Measurements from ENCODE around the gene NFKBIE. TPM values are rescaled to one million over a fixed set of nuclear protein-coding genes. Genes with fewer than 3 reads are reported as not detected.

Gene NFKBIE
- total RNA-seq, 4 donors from 2014 or later: 5.1 to 16.9 (median 13.2) TPM

DNA sequence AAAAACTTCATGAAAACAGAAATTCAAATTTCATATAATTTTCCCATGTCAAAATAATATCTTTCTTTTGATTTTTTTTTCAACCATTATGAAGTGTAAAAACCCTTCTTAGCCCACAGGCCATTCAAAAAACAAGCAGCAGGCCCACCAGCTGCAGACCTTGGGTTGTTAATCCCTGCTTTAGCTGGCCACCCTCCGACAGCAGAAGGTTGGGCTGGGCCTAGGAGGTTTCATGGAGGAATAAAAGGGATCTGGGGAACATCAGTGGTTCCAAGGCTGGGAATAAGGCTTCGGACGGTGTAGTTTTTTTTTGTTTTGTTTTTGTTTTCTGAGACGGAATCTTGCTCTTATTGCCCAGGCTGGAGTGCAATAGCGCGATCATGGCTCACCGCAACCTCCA lies 22.0 kb downstream of the NFKBIE start:
- intact Hi-C loops (cut with DNase I): no loop called here
- DNase-seq: no peak
- TF ChIP-seq, protein P1, sequence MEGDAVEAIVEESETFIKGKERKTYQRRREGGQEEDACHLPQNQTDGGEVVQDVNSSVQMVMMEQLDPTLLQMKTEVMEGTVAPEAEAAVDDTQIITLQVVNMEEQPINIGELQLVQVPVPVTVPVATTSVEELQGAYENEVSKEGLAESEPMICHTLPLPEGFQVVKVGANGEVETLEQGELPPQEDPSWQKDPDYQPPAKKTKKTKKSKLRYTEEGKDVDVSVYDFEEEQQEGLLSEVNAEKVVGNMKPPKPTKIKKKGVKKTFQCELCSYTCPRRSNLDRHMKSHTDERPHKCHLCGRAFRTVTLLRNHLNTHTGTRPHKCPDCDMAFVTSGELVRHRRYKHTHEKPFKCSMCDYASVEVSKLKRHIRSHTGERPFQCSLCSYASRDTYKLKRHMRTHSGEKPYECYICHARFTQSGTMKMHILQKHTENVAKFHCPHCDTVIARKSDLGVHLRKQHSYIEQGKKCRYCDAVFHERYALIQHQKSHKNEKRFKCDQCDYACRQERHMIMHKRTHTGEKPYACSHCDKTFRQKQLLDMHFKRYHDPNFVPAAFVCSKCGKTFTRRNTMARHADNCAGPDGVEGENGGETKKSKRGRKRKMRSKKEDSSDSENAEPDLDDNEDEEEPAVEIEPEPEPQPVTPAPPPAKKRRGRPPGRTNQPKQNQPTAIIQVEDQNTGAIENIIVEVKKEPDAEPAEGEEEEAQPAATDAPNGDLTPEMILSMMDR (IDR thresholded peaks at IDR 0.05): no peak
- TF ChIP-seq POLR2A (IDR thresholded peaks at IDR 0.05): no peak
- Histone ChIP-seq H3K36me3 (no peaks in the 10 kb centered on the region), H3K9me3 (no peaks in the 10 kb centered on the region), H3K4me1 (peaks cover 4 to 9% of the 10 kb centered on the region in 2 donors), H3K4me3 (replicated peaks in 1 of 3) (no peak overlapping the region), H3K27ac (no peak overlapping the region), H3K27me3 (no peaks in the 10 kb centered on the region)
- 90 to 94% methylated on average over 7 of the region's 7 CpGs for WGBS, 2 donors

DNA sequence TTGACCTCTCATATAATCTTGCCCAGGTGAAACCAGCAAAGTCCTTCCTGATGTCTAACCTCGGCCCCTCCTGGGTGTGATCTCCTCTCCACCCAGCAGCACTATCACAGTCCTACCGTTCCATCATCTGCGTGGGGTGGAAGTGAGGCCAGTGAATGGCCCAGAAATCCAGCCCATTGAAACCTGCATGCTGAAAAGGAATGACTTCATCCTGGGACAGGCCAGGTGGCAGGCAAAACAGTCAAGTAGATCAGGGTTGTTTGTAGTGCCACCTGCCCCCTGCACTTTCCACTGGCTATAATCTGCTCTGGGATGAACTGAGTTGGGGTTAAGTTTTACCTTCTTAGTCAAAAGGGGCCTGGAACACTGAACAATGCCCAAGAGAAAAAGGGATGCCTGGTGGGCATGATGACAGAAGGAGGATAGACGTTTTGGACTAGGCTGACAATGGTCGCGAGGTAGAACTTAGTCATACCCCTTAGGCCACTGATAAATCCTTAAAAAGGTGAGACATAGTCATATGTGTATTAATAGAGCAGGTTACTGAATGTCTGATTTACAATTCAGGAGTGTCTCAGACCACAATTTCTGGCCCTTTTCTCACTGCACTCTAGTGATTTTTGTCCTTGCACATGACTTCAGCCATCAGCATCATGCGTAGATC lies 26.5 kb downstream of the NFKBIE start:
- no peak for DNase-seq
- Histone ChIP-seq H3K36me3 (no peaks in the 10 kb centered on the region), H3K4me1 (peaks cover 23 to 25% of the 10 kb centered on the region in 2 donors), H3K27me3 (no peaks in the 10 kb centered on the region), H3K9me3 (no peaks in the 10 kb centered on the region), H3K27ac (no peak overlapping the region), H3K4me3 (replicated peaks in 1 of 3) (no peak overlapping the region)
- intact Hi-C loops (cut with DNase I): loop anchor here (5.0 to 10.0 kb wide), 2 partner anchors 67 to 144 kb away; no protein-coding TSS in a partner anchor
- no peak for TF ChIP-seq POLR2A (IDR thresholded peaks at IDR 0.05)
- TF ChIP-seq, protein P1 (IDR thresholded peaks at IDR 0.05): no peak
- WGBS, 2 donors: 88 to 89% methylated on average over 7 of the region's 7 CpGs

DNA sequence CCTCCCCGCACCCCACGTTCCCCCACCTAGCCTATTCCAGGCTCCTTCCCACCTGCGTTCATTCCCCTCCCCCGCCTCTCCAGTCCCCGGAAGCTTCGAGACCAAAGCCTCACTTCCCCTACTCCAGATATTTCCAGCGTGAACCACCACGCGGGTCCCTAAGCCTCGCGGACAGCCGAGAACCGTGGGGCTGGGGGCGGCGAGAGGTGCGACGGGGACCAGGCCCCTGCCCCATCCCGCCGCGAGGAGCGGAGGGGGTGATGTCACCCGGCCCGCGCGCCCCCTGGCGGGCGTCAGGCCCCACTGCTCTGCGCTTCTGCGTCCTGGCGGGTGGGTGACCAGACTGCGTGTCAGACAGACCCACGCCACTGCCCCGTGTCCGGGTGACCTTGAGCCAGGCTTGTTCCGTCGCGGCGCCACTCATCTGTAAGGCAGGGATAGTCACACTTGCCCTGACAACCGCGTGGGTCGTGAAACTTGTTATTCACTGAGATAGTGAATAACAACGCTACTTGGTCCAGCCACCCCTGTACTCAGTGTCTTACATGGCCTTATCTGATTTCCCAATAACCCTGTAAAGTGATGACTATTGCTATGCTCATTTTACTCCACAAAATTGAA lies 27.4 kb downstream of the NFKBIE start:
- intact Hi-C loops (cut with DNase I): loop anchor here (5.0 to 10.0 kb wide), 2 partner anchors 66 to 143 kb away; no protein-coding TSS in a partner anchor
- WGBS, 2 donors: 3 to 8% methylated on average over 16 to 34 of the region's 42 CpGs
- peak overlapping the region in 2 of 3 donors; percentile 55 to 85 for H3K4me3 ChIP-seq (replicated peaks in 1 of 3)

DNA sequence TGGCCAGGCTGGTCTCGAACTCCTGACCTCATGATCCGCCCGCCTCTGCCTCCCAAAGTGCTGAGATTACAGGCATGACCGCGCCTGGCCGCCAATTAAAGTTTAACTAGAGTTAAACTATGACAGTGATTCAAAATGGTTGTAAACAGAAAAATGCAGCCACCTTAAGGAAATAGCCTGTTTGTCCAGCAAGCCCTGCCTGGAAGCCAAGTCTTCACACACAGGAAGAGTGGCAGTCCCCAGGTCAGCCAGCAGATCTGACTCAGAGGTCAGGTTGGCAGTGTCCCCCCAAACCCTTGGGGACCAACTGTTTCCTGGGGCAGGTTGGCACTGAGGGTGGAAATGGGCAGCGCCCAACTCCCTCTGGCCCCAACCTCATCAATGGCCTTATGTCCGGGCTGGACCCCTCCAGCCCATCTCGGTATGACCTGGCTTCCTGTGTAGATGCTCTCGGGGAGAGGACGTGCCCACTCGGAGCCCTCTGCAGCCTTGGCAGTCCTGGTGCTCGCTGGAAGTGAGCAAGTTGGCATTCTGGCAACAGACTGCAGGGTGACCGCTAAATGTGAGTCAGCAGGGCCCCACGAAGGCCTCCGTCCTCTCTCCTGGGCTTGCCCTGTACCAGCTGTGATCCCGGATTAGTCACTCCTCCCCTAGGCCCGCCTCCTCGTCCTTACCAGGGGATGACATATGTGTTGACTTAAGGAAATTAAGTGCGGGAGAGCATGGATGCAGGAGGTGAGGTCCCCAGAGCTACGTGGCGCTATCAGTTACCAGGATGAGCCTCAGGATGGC lies 28.1 kb downstream of the NFKBIE start:
- intact Hi-C loops (cut with DNase I): loop anchor here (5.0 to 10.0 kb wide), 2 partner anchors 65 to 142 kb away; no protein-coding TSS in a partner anchor
- DNase-seq: peak; percentile 94 to 96
- 42 to 45% methylated on average over 16 of the region's 22 CpGs for WGBS, 2 donors
- Histone ChIP-seq H3K4me3 (replicated peaks in 1 of 3) (peak overlapping the region in 2 of 3 donors; percentile 55 to 85), H3K9me3 (no peaks in the 10 kb centered on the region), H3K36me3 (peaks cover 0 to 7% of the 10 kb centered on the region in 2 donors), H3K27ac (peak overlapping the region; percentile 96 to 99 (median 97)), H3K27me3 (no peaks in the 10 kb centered on the region), H3K4me1 (peaks cover 31 to 40% of the 10 kb centered on the region in 2 donors)
- TF ChIP-seq, protein P1 (IDR thresholded peaks at IDR 0.05): no peak
- peak; percentile 39 to 71 for TF ChIP-seq POLR2A (IDR thresholded peaks at IDR 0.05)

More for the DNA sequence above, 27.4 kb downstream of the NFKBIE start:
- Histone ChIP-seq H3K27ac (peak overlapping the region; percentile 96 to 99 (median 97)), H3K4me1 (peaks cover 31 to 34% of the 10 kb centered on the region in 2 donors), H3K36me3 (peaks cover 0 to 2% of the 10 kb centered on the region in 2 donors), H3K27me3 (no peaks in the 10 kb centered on the region), H3K9me3 (no peaks in the 10 kb centered on the region)
- peak; percentile 80 to 84 for DNase-seq
- TF ChIP-seq, protein P1 (IDR thresholded peaks at IDR 0.05): peak; percentile 93 to 98 (median 96)
- TF ChIP-seq POLR2A (IDR thresholded peaks at IDR 0.05): peak; percentile 10 to 44

Data from thyroid gland (tissue), 4 donors.